ENCODE measurements around the gene UBE4A. TPM values are rescaled to one million over a fixed set of nuclear protein-coding genes. Genes with fewer than 3 reads are reported as not detected.
"Not testable (repeated sequence)": the region's sequence is repeated elsewhere in the genome, so short reads cannot be mapped to it uniquely, and the experiment has no call there.

Gene UBE4A
- total RNA-seq, 1 experiment from 2014 or later: 60.2 TPM

- DNase-seq (ENCODE audit: low read depth): peak; percentile 42
These were observed 42.6 kb downstream of the UBE4A start for GRCh38 chr11:118401880-118402590.

- DNase-seq (ENCODE audit: low read depth): not testable (repeated sequence)
These were observed 43.2 kb downstream of the UBE4A start for GRCh38 chr11:118402594-118402993.

- no peak for DNase-seq (ENCODE audit: low read depth)
These were observed 47.3 kb downstream of the UBE4A start for GRCh38 chr11:118406599-118407166.

- DNase-seq (ENCODE audit: low read depth): no peak
These were observed 50.8 kb downstream of the UBE4A start for GRCh38 chr11:118410055-118410745.

- DNase-seq (ENCODE audit: low read depth): no peak
These were observed 52.1 kb downstream of the UBE4A start for GRCh38 chr11:118411530-118411929.

GRCh38 chr11:118412921-118413320 lies 53.5 kb downstream of the UBE4A start:
- no peak for DNase-seq (ENCODE audit: low read depth)

- DNase-seq (ENCODE audit: low read depth): no peak
These were observed 55.8 kb downstream of the UBE4A start for GRCh38 chr11:118415062-118415738.

- peak; percentile 96 for DNase-seq (ENCODE audit: low read depth)
These were observed 56.3 kb downstream of the UBE4A start for GRCh38 chr11:118415739-118416068.

GRCh38 chr11:118416900-118417299 lies 57.5 kb downstream of the UBE4A start:
- not testable (repeated sequence) for DNase-seq (ENCODE audit: low read depth)

- peak; percentile 58 for DNase-seq (ENCODE audit: low read depth)
These were observed 58.4 kb downstream of the UBE4A start for GRCh38 chr11:118417801-118418200.

- no peak for DNase-seq (ENCODE audit: low read depth)
These were observed 59.4 kb downstream of the UBE4A start for GRCh38 chr11:118418766-118419165.

- no peak for DNase-seq (ENCODE audit: low read depth)
These were observed 68.3 kb downstream of the UBE4A start for GRCh38 chr11:118427707-118428106.

GRCh38 chr11:118430956-118431355 lies 71.6 kb downstream of the UBE4A start:
- no peak for DNase-seq (ENCODE audit: low read depth)

GRCh38 chr11:118434123-118434552 lies 74.7 kb downstream of the UBE4A start:
- DNase-seq (ENCODE audit: low read depth): peak; percentile 44

- peak; percentile 35 for DNase-seq (ENCODE audit: low read depth)
These were observed 75.3 kb downstream of the UBE4A start for GRCh38 chr11:118434553-118435289.

GRCh38 chr11:118435290-118435892 lies 76.0 kb downstream of the UBE4A start:
- DNase-seq (ENCODE audit: low read depth): peak; percentile 58

GRCh38 chr11:118435893-118436624 lies 76.7 kb downstream of the UBE4A start, which contains the start of gene KMT2A:
Gene KMT2A, plus strand, starts transcription at chr11:118436492. Its CDS starts 21 bp downstream, at chr11:118436513.
- peak; percentile 97 for DNase-seq (ENCODE audit: low read depth)

- DNase-seq (ENCODE audit: low read depth): peak; percentile 38
These were observed 77.3 kb downstream of the UBE4A start for GRCh38 chr11:118436639-118437207.

- DNase-seq (ENCODE audit: low read depth): peak; percentile 43
These were observed 78.1 kb downstream of the UBE4A start for GRCh38 chr11:118437208-118438125.
